ENCODE data around the gene PRKCB.

PRKCB gene

DNA sequence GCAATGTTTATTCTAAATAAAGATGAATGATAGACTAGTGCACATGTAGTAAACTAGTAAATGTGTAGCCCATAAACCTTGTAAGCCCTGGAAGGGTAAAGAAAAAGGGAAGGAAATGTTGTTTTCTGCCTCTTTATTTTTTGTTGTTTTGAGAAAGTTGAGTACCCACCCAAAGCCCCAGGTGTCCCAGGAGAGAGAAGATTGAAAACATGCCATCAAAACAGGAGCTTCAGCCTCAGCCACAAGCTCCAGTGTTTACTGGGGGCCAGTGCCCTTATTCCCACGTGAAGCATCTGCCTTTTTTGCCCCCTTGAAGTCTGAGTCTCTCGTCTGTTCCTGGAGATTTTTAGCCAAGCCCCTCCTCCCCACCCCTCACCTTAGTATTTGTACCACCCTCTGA is 121.5 kb downstream of the PRKCB start:
- no peak overlapping the region for H3K4me3 ChIP-seq
- H3K9me3 ChIP-seq = no peaks in the 10 kb centered on the region
- TF ChIP-seq Cebpa-rat (IDR thresholded peaks at IDR 0.05) = no peak
- no peak overlapping the region for H3K9ac ChIP-seq
- H3K4me1 ChIP-seq = peaks cover 20% of the 10 kb centered on the region
- no peaks in the 10 kb centered on the region for H3K36me3 ChIP-seq
- no peaks in the 10 kb centered on the region for H4K20me1 ChIP-seq
- H3K4me2 ChIP-seq = peak overlapping the region; percentile 42; the same call in 1 of the 2 replicates
- H3K27ac ChIP-seq = 0 out of 2 replicates have a peak overlapping the region, but pooled peaks have one; percentile 5
- H3K27me3 ChIP-seq = no peaks in the 10 kb centered on the region

DNA sequence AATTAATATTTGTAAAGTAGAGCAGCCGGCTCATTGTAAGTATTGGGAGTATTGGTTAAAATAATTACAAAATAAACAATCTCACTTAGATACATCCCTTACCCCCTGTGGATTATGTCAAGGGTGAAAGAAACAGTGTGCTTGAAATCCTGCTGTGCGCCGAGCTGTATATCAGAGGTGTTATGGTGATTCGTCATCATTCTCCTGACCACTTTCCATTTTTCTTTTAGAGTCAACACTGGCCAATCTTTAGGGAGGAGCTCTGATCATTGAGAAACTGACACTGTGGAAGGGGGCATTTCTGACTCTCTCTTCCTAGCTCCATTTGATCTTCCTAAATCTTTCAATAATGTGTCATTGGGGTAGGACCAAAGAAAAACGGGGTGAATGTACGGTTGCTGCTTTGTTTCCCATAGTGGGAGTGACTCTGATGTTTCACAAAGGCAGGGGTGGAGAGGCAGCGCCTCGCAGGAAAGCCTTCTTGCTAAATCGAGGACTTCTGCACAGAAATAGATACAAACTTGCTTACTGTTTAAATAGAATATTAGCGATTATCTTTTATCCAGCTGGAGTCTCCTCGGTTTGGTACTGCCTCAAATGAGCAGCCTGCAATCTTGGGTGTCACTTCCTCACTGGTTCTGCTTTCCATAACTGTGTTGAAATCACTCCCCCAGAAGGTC is 123.4 kb downstream of the PRKCB start:
- H3K27me3 ChIP-seq = no peaks in the 10 kb centered on the region
- no peaks in the 10 kb centered on the region for H3K9me3 ChIP-seq
- H3K9ac ChIP-seq = no peak overlapping the region
- H3K4me2 ChIP-seq = no peak overlapping the region
- H3K36me3 ChIP-seq = no peaks in the 10 kb centered on the region
- H4K20me1 ChIP-seq = no peaks in the 10 kb centered on the region
- no peak overlapping the region for H3K27ac ChIP-seq
- peaks cover 14% of the 10 kb centered on the region for H3K4me1 ChIP-seq
- no peak overlapping the region for H3K4me3 ChIP-seq
- no peak for TF ChIP-seq Cebpa-rat (IDR thresholded peaks at IDR 0.05)

DNA sequence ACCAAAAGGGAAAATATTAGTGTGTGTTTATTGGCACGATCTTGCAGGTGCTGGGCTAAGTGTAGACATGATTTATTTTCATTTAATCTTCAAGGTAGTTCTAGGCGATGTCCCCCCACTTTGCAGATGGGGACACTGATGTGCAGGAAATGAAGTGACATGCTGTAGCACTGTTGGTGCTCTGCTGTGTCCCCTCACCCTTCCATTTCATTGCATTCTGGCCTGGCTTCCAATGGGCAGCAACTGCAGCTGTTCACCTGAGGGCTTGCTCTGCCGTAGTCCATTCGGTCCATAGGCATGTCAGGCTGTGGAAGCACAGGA is 123.9 kb downstream of the PRKCB start:
- no peak for TF ChIP-seq Cebpa-rat (IDR thresholded peaks at IDR 0.05)
- no peaks in the 10 kb centered on the region for H3K27me3 ChIP-seq
- H3K4me3 ChIP-seq = no peak overlapping the region
- no peak overlapping the region for H3K9ac ChIP-seq
- H3K4me1 ChIP-seq = peaks cover 14% of the 10 kb centered on the region
- H3K9me3 ChIP-seq = no peaks in the 10 kb centered on the region
- no peak overlapping the region for H3K27ac ChIP-seq
- H3K36me3 ChIP-seq = no peaks in the 10 kb centered on the region
- H4K20me1 ChIP-seq = no peaks in the 10 kb centered on the region
- no peak overlapping the region; the same call in 1 of the 2 replicates for H3K4me2 ChIP-seq

DNA sequence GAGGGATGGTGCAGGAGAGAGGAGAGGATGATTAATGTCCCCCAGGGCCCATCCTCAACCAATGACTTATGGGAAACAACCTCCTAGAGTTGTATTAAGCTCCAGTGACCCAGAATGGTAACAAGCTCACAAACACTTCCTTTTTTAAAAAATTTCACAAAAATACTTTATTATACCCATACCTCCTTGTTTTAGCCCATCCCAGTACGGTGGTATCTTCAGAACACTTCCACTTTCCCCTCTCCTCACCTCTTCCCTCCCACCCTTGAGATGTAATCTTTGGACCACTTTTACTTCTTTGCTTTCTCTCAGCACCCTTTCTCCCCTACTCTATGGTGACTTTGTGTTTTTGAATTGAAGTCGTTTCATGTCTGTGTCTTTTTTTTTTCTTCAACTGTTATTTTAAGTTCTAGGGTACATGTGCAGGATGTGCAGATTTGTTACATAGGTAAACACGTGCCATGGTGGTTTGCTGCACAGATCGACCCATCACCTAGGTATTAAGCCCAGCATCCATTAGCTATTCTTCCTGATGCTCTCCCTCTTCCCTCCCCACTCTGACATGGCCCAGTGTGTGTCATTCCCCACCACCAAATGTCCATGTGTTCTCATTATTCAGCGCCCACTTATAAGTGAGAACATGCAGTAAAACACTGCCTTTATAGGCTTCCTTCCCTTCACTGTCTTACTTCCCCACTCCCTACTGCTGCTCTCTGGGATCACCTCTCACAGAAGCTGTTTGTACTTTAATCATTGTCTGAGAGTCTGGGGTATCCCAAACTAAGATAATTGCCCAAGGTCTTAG is 124.5 kb downstream of the PRKCB start:
- no peak for TF ChIP-seq Cebpa-rat (IDR thresholded peaks at IDR 0.05)
- H3K36me3 ChIP-seq = no peaks in the 10 kb centered on the region

DNA sequence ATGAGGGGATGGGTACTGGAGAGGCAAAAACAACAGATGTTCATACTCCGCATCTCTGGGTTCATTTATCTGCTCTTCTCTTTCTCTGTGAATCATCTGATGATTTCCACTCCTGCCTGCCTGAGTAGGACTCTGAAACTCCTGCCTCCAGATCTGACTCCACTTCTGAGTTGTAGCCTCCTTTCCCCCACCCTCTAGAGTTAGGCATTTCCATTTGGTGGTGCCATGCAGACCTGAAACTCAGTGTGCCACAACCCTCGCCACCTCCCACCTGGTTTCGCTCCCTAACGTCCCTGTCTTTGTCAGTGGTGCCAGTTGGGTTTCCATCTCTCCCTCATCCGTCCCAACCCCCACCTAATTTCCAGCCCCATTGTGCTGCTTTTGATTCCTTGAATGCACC is 126.2 kb downstream of the PRKCB start:
- Histone ChIP-seq H3K9me3 (no peaks in the 10 kb centered on the region), H3K27me3 (no peaks in the 10 kb centered on the region), H3K27ac (no peak overlapping the region), H3K4me3 (no peak overlapping the region), H4K20me1 (no peaks in the 10 kb centered on the region), H3K36me3 (no peaks in the 10 kb centered on the region), H3K9ac (no peak overlapping the region), H3K4me2 (no peak overlapping the region), H3K4me1 (peaks cover 23% of the 10 kb centered on the region)
- no peak for TF ChIP-seq Cebpa-rat (IDR thresholded peaks at IDR 0.05)

More for the DNA sequence above, 124.5 kb downstream of the PRKCB start:
- Histone ChIP-seq H3K9ac (no peak overlapping the region), H4K20me1 (no peaks in the 10 kb centered on the region), H3K27me3 (no peaks in the 10 kb centered on the region), H3K27ac (no peak overlapping the region), H3K9me3 (no peaks in the 10 kb centered on the region), H3K4me1 (peaks cover 14% of the 10 kb centered on the region), H3K4me2 (no peak overlapping the region; the same call in 1 of the 2 replicates), H3K4me3 (no peak overlapping the region)

DNA sequence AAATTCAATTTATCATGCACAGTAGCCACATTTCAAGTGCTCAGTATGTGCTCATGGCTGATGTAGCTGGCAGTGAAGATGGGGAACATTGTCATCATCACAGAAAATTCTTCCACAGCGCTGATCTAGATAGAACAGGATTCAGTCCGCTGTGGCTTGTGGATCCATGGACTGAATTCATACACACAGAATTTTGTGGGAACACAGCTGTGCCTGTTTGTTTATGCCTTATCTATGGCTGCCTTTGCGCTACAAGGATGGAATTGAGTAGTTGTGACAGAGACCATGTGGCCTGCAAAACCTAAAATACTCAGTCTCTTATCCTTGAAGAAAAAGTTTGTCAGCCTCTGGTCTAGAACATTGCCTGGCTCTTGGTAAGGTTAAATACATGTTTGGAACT is 128.4 kb downstream of the PRKCB start:
- H3K4me2 ChIP-seq = no peak overlapping the region
- TF ChIP-seq Cebpa-rat (IDR thresholded peaks at IDR 0.05) = no peak

DNA sequence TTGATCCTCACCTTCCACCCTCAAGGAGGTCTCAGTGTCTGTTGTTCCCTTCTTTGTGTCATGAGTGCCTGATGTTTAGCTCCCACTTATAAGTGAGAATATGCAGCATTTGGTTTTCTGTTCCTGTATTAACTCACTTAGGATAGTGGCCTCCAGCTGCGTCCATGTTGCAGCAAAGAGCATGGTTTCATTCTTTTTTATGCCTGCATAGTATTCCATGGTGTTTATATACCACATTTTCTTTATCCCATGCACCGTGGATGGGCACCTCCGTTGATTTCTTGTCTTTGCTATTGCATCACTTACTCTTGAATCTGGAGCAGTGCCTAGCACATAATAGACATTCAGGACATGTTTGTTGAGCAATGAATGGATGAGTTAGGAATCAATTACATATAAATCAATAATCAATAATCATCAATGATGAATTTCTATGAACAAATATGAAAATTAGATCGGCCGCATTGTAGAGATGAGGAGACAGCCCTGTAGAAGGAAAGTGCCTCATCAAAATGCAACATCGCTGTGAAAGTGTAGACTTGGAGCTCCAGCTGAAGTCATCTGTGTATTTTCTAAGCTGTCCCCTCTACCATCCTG is 129.5 kb downstream of the PRKCB start:
- TF ChIP-seq Cebpa-rat (IDR thresholded peaks at IDR 0.05) = no peak
- Histone ChIP-seq H3K27me3 (no peaks in the 10 kb centered on the region), H4K20me1 (no peaks in the 10 kb centered on the region), H3K9me3 (no peaks in the 10 kb centered on the region), H3K36me3 (no peaks in the 10 kb centered on the region), H3K4me3 (no peak overlapping the region), H3K27ac (no peak overlapping the region), H3K4me2 (no peak overlapping the region), H3K4me1 (peaks cover 13% of the 10 kb centered on the region), H3K9ac (no peak overlapping the region)

More for the DNA sequence above, 128.4 kb downstream of the PRKCB start:
- H3K36me3 ChIP-seq = no peaks in the 10 kb centered on the region
- no peaks in the 10 kb centered on the region for H3K27me3 ChIP-seq
- H4K20me1 ChIP-seq = no peaks in the 10 kb centered on the region
- H3K27ac ChIP-seq = no peak overlapping the region
- H3K9me3 ChIP-seq = no peaks in the 10 kb centered on the region
- H3K4me3 ChIP-seq = no peak overlapping the region
- H3K4me1 ChIP-seq = peaks cover 19% of the 10 kb centered on the region
- no peak overlapping the region for H3K9ac ChIP-seq

DNA sequence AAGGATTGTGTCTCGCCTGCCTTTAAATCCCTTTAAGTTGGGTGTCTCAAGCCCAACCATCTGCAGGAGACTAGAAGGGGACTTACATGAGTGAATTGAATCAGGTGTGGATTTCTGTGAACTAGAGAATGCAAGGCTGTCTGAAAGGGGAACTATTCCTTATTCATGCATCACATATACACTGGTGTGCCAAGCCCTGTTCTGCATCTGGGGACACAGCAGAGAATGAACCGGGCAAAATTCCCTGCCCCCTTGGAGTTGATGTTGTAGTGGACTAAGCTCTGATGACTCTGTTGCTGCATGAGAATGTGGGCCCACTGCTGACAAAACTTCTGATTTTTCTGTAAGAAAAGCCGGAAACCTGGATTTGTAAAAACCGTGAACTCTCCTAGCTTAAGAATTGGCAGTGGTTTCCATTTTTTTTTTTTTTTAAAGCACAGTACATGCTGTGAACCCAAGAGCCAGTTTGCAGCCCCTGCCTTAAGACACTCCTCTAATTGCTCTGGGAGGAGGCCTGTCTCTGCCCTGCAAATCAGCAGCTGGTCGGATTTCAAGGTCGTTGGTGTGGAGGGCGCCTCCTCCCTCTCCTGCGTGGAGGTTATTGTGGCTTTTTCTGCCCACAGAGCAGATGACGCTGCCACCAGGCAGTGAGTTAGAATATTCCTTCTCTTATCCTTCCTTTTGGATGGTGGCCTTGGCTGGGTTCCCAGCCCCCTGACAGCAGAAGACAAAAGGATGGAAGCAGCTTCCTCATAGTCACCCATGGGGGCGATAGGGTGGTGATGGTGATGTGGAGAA is 131.0 kb downstream of the PRKCB start:
- H3K27me3 ChIP-seq = no peaks in the 10 kb centered on the region
- H3K27ac ChIP-seq = no peak overlapping the region
- peaks cover 13% of the 10 kb centered on the region for H3K4me1 ChIP-seq
- H3K4me3 ChIP-seq = no peak overlapping the region
- no peak for TF ChIP-seq Cebpa-rat (IDR thresholded peaks at IDR 0.05)
- H4K20me1 ChIP-seq = no peaks in the 10 kb centered on the region
- no peaks in the 10 kb centered on the region for H3K36me3 ChIP-seq
- no peak overlapping the region for H3K9ac ChIP-seq
- peak overlapping the region; percentile 49 for H3K4me2 ChIP-seq
- H3K9me3 ChIP-seq = no peaks in the 10 kb centered on the region

DNA sequence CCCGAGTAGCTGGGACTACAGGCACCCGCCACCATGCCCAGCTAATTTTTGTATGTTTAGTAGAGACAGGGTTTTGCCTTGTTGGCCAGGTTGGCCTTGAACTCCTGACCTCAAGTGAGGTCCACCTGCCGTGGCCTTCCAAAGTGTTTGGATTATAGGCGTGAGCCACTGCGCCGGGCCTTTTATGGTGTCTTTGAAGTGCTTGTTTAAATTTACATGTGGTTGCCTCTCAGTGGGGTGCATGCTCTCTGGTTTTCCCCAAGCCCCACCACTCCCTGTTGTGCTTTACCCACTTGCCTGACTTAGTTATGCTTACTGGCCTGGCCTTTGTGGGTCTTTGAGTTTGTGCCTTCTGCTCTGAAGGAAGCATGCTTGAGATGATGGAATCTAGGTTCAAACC is 132.0 kb downstream of the PRKCB start:
- no peaks in the 10 kb centered on the region for H4K20me1 ChIP-seq
- H3K36me3 ChIP-seq = no peaks in the 10 kb centered on the region
- H3K4me1 ChIP-seq = peaks cover 13% of the 10 kb centered on the region
- H3K9ac ChIP-seq = no peak overlapping the region
- TF ChIP-seq Cebpa-rat (IDR thresholded peaks at IDR 0.05) = no peak
- H3K4me2 ChIP-seq = no peak overlapping the region
- no peaks in the 10 kb centered on the region for H3K27me3 ChIP-seq
- no peak overlapping the region for H3K27ac ChIP-seq
- H3K9me3 ChIP-seq = no peaks in the 10 kb centered on the region
- H3K4me3 ChIP-seq = no peak overlapping the region

Measured in BLaER1 (cell line).